ENCODE data around the gene BIN2.
A peak's percentile ranks its signal among the peaks of the same experiment; 100 is the strongest.

Gene BIN2

DNA sequence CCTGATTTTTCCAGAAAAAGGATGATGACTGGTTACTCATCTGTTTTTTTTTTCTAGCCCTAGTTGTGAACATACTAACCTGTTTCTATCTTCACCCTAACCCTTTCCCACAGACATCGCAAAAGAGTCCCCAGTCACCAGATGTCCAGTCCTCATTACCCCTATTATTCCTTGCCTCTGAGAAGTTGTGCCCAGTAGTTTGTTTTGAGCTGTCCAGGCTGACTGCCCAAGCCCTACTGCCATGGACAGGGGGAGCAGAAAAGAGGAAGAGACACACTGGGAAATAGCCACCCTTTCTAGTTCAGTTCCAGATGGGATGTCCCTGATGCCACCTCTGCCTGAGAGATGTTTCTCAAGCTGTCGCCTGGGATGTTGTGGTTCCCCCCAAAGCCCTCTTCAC, 36.3 kb upstream of the BIN2 start:
- TF ChIP-seq, protein P1, sequence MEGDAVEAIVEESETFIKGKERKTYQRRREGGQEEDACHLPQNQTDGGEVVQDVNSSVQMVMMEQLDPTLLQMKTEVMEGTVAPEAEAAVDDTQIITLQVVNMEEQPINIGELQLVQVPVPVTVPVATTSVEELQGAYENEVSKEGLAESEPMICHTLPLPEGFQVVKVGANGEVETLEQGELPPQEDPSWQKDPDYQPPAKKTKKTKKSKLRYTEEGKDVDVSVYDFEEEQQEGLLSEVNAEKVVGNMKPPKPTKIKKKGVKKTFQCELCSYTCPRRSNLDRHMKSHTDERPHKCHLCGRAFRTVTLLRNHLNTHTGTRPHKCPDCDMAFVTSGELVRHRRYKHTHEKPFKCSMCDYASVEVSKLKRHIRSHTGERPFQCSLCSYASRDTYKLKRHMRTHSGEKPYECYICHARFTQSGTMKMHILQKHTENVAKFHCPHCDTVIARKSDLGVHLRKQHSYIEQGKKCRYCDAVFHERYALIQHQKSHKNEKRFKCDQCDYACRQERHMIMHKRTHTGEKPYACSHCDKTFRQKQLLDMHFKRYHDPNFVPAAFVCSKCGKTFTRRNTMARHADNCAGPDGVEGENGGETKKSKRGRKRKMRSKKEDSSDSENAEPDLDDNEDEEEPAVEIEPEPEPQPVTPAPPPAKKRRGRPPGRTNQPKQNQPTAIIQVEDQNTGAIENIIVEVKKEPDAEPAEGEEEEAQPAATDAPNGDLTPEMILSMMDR (IDR thresholded peaks at IDR 0.05; ENCODE audit: extremely low read depth, missing control alignments) = no peak
- DNase-seq (ENCODE audit: low spot score) = no peak

DNA sequence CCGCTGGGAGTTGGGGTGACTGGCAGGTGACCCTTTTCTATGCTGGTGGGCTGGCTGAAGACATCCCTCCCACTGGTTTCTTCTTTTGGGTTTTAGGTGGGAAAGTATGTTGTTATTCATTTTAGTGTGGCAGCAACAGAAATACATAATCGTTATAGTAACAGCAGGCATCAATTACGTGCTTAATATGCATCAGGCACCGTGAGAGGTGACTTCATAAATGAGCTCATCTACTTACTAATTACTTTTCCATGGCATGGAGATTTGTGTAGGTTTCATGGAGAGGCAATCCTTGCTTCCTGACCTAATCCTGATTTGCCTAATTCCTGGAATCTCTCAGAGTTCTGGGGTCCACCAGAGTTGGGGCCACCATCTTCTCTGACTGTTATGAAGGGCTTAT, 35.9 kb upstream of the BIN2 start:
- DNase-seq (ENCODE audit: low spot score) = no peak
- TF ChIP-seq, protein P1 (IDR thresholded peaks at IDR 0.05; ENCODE audit: extremely low read depth, missing control alignments) = no peak

DNA sequence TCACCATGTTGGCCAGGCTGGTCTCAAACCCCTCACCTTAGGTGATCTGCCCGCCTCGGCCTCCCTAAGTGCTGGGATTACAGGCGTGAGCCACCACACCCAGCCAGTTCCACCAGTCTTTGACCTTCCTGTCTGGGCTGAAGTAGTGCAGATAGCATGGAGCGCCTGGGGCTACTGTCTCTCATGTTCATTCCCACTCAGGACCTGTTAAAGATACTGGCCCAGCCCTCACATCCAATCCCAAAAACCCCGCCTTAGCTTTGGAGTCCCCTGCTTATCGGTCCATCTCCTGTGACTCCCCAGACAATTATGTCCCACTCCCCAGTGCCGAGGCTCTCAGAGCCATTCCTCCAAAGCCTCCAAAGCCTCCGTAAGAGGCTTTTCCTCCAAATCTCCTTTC, 34.5 kb upstream of the BIN2 start:
- DNase-seq (ENCODE audit: low spot score) = no peak
- TF ChIP-seq, protein P1 (IDR thresholded peaks at IDR 0.05; ENCODE audit: extremely low read depth, missing control alignments) = no peak

DNA sequence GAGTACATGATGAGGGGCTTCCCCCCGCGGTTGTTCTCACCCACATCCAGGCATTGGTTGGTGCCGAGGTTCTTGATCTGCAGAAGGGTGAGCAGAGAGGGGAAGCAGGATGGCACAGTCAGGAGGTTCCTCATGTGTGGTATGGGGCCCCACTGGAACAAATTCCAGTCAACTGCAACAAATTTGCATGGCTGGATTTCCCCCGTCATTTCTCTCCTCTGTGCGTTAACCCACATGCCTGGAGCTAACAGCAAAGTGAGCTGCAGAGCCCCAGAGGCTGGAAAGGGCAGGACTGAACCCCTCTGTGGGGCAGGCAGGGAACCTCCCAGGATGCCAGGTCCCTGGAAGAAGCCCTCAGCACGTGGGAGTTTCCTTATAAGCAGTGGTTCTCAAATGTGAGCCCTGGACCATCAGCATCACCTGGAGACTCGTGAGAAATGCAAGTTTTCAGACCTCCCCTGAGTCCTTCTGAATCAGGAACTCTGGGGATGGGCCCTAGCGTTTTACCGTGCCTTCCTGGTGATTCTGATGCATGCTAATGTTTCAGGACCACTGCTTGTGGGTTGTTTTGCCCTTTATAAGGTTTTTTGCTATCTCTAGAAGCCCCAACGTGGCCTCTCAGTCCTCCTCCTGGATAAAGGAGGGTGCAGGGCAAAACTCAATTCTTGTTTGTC, 33.5 kb upstream of the BIN2 start:
- DNase-seq (ENCODE audit: low spot score) = peak; percentile 42
- TF ChIP-seq, protein P1 (IDR thresholded peaks at IDR 0.05; ENCODE audit: extremely low read depth, missing control alignments) = no peak

DNA sequence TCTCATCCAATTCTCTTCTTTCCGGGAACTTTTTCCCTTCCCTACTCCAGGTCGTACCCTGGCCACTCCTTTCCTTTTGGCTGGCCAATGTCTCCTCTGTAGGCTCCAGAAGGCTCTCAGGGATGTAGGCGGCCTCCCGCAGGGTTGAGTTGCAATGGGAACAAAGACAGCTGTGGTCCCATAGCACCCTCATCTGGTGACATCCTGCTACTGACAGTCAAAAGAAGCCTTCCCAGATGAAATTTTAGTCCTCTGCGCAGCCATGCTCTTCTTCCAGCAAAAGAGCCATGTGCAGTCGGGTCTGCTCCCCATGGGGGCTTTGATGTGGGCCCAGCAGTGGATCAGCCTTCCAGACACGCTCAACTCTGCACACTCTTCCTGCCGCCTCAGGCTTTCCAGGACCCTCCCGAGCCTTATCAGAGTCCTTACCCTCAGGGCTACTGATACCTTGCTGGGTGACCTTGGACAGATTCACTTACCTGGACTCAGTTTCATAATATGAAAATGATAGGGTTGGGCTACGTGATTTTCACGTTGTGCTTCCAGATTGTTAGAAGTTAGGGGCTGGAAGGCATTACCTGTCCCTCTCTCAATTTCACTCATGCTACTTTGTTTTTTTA, 28.0 kb upstream of the BIN2 start:
- TF ChIP-seq, protein P1 (IDR thresholded peaks at IDR 0.05; ENCODE audit: extremely low read depth, missing control alignments) = peak; percentile 26
- no peak for DNase-seq (ENCODE audit: low spot score)

DNA sequence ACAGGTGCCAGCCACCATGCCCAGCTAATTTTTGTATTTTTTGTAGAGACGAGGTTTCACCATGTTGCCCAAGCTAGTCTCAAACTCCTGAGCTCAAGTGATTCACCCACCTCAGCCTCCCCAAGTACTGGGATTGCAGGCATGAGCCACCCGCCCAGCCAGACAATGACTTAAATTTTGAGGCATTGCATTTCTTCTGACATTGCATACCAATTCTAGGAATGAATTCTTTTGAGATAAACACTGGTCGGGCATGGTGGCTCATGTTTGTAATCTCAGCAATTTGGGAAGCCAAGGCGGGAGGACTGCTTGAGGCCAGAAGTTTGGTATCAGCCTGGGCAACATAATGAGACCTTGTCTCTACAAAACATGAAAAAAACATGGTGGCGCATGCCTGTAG, 25.1 kb upstream of the BIN2 start:
- TF ChIP-seq, protein P1 (IDR thresholded peaks at IDR 0.05; ENCODE audit: extremely low read depth, missing control alignments) = no peak
- DNase-seq (ENCODE audit: low spot score) = no peak

DNA sequence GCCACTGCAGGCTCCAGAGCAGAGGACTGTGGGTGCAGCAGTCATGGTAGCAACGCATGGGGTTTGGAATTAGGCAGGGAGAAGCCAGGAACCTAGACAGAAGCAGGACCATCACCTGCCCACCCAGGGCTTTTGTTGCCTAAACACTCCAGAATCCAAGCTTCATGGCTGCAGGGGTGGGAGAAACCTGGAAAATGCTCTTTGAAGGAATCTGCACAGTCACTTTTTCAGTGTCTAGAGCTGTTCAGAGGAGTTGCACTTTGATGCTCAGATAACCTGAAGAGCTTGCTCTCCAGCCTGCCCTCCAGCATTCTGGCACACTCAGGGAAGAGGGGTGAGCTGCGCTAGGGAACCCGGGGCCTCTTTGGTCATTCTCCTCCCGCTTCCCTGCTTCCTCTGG, 24.1 kb upstream of the BIN2 start:
- no peak for DNase-seq (ENCODE audit: low spot score)
- TF ChIP-seq, protein P1 (IDR thresholded peaks at IDR 0.05; ENCODE audit: extremely low read depth, missing control alignments) = no peak

Measured in GM20000 (cell line).